Activated naive CD8-positive, alpha-beta T cell treated with anti-CD3 and anti-CD28 coated beads, Interleukin-2, amount 10 ng/mL, durations not matched to agents 7 days and 5 days (primary cell): ENCODE results near the gene P2RY14. TPM values are rescaled to one million over a fixed set of nuclear protein-coding genes. Genes with fewer than 3 reads are reported as not detected.
A peak's percentile ranks its signal among the peaks of the same experiment; 100 is the strongest.

ENCODE experiments used
- ATAC-seq: fragments of 150-1000 bp; cut with Tn5 transposase; one replicate; pipeline ENCODE4 v1.10.0; 2021; ENCODE audit warnings: low read depth, moderate library complexity
- POLR2A ChIA-PET: fragments of 350-600 bp; sonication (Branson Sonifier 250); formaldehyde crosslinking; loops from one replicate; lab custom pipeline; 2021; ENCODE audit warnings: antibody characterized with exemption; lab: Charles Lee
- DNase-seq: peaks from one replicate; pipeline ENCODE4 v3.0.0; 2021
- H3K27ac Mint-ChIP-seq: one replicate; pipeline ENCODE4 v1.8.0; 2022; ENCODE audit warnings: mild to moderate bottlenecking, mixed read lengths
- H3K27me3 Mint-ChIP-seq: one replicate; pipeline ENCODE4 v1.8.0; 2022; ENCODE audit warnings: mild to moderate bottlenecking, moderate library complexity, mixed read lengths
- H3K36me3 Mint-ChIP-seq: one replicate; pipeline ENCODE4 v1.8.0; 2021; ENCODE audit warnings: mild to moderate bottlenecking, mixed read lengths
- H3K4me1 Mint-ChIP-seq: one replicate; pipeline ENCODE4 v1.8.0; 2021; ENCODE audit warnings: mixed read lengths
- H3K4me3 Mint-ChIP-seq: one replicate; pipeline ENCODE4 v1.8.0; 2022; ENCODE audit warnings: mild to moderate bottlenecking, moderate library complexity, mixed read lengths
- H3K9me3 Mint-ChIP-seq: one replicate; pipeline ENCODE4 v1.8.0; 2021; ENCODE audit warnings: mixed read lengths
- total RNA-seq, 2 experiments: library from RNA; stranded (reverse); gene quantifications; one replicate each; pipeline ENCODE4 v1.2.3, GENCODE V29; 2021

The P2RY14 gene
- total RNA-seq, 2 experiments from 2014 or later, result 1.2 to 1.9 TPM

DNA sequence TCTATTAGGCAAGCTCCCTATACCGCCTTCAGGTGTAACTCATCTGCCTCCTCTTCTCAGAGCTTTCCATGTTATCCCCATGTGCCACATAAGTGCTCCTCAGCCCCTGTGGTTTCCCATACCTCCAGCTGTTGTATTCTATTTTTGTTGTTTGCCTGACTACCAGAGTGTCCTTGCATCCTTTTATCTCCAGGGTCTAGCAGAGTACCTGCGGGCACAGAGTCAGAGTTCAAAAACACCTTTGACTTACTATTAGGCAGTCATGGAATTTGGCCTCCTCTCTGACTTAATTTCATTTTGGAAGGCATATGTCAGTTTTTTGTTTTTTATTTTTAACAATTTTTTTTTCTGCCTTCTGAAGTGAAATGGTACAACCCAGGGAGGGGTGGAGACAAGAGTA, 31.2 kb upstream of the P2RY14 start:
- ATAC-seq (no peak), DNase-seq (no peak)
- no peak overlapping the region for H3K4me3 Mint-ChIP-seq
- POLR2A ChIA-PET, result no interaction called here
- H3K27me3 Mint-ChIP-seq, result peaks cover 2% of the 10 kb centered on the region
- H3K9me3 Mint-ChIP-seq, result no peaks in the 10 kb centered on the region
- H3K36me3 Mint-ChIP-seq, result peaks cover 1% of the 10 kb centered on the region
- peaks cover 15% of the 10 kb centered on the region for H3K4me1 Mint-ChIP-seq
- H3K27ac Mint-ChIP-seq, result no peak overlapping the region

DNA sequence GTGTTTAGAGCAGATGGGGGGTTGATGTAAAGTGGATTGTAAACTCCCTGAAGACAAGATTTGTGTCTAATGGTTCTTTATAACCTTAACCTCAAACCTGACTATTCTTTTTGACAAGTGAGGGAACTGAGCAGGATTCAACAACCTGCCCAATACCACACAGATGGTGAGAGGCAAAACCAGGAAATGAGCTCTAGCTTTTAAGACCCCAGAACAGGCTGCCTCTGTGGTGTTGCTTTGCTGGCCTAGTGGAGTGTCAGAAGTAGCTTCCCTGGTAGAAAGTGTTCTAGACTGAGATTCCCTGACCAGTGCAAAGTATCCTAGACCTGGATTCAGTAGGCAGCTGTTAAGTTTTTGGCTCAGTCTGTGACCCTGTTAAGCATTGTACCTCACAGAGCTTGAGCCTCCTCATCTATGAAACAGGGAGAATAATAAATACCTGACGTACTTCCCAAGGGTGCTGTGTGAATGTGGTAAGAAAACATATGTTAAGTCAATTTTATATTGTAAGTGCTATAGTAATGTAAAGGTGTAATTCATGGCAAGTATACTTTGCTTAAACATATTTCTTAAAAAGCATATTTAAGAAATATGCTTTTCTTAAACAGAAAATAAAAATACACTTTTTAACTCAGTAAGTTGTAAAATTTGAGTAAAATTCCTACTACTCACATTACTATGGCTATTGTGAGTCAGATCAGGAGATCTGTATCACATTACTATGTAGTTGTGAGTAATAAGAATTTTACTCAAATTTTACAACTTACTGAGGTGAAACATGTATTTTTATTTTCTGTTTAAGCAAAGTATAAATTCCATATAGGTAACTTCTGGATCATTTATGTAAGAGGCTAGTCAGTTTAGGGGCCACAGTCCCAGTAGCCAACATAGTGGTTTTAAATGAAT, 29.5 kb upstream of the P2RY14 start:
- Mint-ChIP-seq H3K4me1 (peaks cover 17% of the 10 kb centered on the region), H3K27ac (no peak overlapping the region), H3K27me3 (peaks cover 2% of the 10 kb centered on the region), H3K36me3 (peaks cover 3% of the 10 kb centered on the region), H3K4me3 (no peak overlapping the region), H3K9me3 (no peaks in the 10 kb centered on the region)
- no peak for ATAC-seq
- DNase-seq, result no peak
- POLR2A ChIA-PET, result no interaction called here

DNA sequence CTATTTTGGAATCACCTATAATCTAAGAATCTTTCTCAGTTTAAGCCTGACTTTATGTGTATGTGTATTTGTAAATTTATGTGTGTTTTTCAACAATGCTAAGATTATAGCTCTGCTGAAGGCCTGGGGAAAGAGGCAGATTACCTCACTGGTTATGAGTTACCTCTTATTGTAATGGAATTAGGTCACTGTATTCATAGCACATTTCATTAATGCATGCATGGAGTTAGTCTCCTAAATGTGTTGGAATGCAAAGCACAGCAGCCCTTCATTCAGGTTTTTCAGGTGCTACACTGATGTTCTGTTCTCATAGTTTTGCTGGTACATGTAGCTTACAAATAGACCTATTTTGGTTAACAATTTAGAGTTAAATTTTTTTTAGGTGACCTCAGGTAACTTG, 28.8 kb upstream of the P2RY14 start:
- H3K9me3 Mint-ChIP-seq, result no peaks in the 10 kb centered on the region
- DNase-seq (no peak), ATAC-seq (no peak)
- peaks cover 17% of the 10 kb centered on the region for H3K4me1 Mint-ChIP-seq
- H3K36me3 Mint-ChIP-seq, result peaks cover 3% of the 10 kb centered on the region
- POLR2A ChIA-PET, result no interaction called here
- no peak overlapping the region for H3K4me3 Mint-ChIP-seq
- no peak overlapping the region for H3K27ac Mint-ChIP-seq
- peaks cover 2% of the 10 kb centered on the region for H3K27me3 Mint-ChIP-seq

DNA sequence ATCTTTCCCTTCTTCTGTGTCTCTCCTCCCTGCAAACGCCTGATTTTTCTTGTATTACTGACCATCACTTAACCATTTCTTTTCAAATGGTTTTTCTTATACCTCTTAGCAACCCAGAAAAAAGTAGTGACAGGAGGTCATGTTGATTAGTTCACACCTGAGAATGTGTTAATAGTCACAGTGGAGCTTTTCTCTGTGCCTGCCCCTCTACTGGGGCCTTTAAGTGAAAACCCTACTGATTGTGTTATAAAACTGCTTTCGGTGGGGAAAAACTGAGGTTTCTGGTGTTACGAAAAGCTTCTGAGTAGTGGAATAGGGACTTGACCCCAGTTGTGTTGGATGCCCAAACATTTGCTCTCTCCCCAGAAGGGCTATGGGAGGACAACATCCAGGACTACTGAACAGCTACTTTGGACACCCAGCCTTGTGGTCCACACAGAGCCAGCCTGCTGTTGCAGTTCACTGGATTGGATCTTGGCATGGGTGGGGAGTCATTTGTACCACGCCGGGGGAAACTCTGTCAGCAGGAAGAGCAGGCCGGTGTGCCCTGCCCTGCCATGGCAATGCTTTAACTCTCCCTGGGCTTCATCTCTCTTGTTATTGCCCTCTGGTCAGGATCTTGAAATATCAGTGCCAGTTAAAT, 27.9 kb upstream of the P2RY14 start:
- H3K4me1 Mint-ChIP-seq, result peaks cover 17% of the 10 kb centered on the region
- no peak overlapping the region for H3K27ac Mint-ChIP-seq
- H3K36me3 Mint-ChIP-seq, result peaks cover 3% of the 10 kb centered on the region
- POLR2A ChIA-PET, result no interaction called here
- no peaks in the 10 kb centered on the region for H3K9me3 Mint-ChIP-seq
- no peak overlapping the region for H3K4me3 Mint-ChIP-seq
- DNase-seq (no peak), ATAC-seq (no peak)
- H3K27me3 Mint-ChIP-seq, result peaks cover 3% of the 10 kb centered on the region

DNA sequence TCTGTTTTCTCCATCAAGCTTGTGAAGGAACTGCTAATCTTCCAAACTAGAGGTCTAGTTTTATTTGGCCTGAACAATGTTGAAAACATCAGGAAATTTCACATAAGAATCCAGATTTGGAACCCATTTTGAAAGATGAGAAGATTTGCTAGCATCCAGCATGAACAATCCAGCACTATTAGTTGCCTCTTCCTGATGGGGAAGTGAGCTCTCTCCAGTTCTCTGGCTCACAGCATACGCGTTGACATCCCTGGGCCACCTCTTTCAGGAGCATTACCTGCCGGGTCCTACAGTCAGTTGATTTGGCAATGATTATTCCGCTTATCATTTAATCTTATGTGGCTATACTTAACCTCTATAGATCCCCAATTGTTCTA, 27.4 kb upstream of the P2RY14 start:
- H3K9me3 Mint-ChIP-seq, result no peaks in the 10 kb centered on the region
- peaks cover 3% of the 10 kb centered on the region for H3K36me3 Mint-ChIP-seq
- no peak for DNase-seq
- H3K4me3 Mint-ChIP-seq, result no peak overlapping the region
- H3K4me1 Mint-ChIP-seq, result peaks cover 17% of the 10 kb centered on the region
- no peak for ATAC-seq
- POLR2A ChIA-PET, result no interaction called here
- peaks cover 4% of the 10 kb centered on the region for H3K27me3 Mint-ChIP-seq
- no peak overlapping the region for H3K27ac Mint-ChIP-seq

DNA sequence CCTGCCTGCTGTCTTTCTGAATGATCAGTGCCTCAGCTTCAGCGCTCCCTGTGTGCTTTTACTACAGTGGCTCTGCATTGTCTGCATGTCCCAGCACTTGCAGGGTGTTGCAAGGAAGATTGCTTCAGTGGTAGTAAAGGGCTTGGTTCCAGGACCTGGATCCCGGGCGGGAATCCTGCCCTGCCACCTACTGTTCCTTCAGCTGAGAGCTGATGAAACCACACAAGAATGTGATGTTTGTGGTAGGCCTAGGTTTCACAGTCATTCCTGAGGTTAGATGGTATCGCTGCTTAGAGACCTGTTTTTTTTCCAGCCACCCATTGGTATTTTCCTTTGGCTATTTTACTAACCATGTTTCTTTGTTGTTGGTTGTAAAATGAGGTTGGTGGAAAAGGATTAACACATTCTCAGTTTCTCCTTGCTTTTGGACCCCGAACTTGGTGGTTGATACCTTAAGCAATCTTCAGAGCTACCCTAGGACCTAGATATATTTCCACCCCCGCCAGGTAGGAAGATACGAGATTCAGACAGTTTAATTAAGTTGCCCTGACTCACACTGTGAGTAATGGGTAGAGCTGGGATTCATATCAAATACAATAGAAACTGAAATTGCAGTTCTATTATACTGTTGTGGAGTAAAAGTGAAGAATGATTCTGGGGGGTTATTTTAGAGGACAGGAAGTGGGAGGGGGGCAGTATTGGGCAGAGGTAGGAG, 26.9 kb upstream of the P2RY14 start:
- H3K4me3 Mint-ChIP-seq, result no peak overlapping the region
- DNase-seq, result no peak
- peaks cover 8% of the 10 kb centered on the region for H3K27me3 Mint-ChIP-seq
- H3K9me3 Mint-ChIP-seq, result no peaks in the 10 kb centered on the region
- POLR2A ChIA-PET, result no interaction called here
- H3K36me3 Mint-ChIP-seq, result peaks cover 3% of the 10 kb centered on the region
- H3K4me1 Mint-ChIP-seq, result peaks cover 17% of the 10 kb centered on the region
- no peak overlapping the region for H3K27ac Mint-ChIP-seq
- ATAC-seq, result peak; percentile 33

DNA sequence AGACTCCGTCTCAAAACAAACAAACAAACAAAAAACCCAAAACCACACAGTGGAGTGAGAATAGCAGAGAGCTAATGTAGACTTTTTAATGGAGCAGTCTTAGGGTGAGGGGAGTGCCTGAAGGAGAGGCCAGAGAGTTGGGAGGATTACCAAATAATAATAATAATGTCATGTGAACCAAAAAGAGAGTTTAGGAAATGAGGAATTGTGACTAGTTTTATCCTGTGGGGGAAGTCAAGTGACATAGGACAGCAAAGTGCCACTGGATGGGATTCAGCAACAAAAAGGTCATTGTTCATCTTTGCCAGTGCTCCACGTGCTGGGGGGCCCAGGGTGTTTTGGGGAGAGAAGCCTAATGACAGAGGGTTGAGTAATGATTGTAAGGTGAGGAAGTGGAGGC, 25.4 kb upstream of the P2RY14 start:
- H3K4me1 Mint-ChIP-seq, result peaks cover 17% of the 10 kb centered on the region

DNA sequence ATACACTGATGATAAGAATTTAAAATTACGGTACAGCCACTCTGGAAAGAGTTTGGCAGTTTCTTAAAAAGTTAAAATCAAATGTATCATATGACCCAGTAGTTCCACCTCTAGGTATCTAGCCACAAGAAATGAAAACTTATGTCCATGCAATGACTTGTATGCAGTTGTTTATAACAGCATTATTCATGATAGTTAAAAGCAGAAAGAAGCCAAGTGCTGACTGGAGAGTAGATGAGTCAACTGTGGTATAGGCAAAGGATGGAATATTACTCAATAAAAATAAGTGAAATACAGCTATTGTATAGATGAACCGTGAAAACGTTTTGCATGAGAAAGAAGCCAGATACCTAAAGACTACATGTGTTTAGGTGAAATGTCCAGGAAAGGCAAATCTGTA, 23.4 kb upstream of the P2RY14 start:
- no peaks in the 10 kb centered on the region for H3K9me3 Mint-ChIP-seq
- H3K27ac Mint-ChIP-seq, result no peak overlapping the region
- DNase-seq (no peak), ATAC-seq (no peak)
- peaks cover 1% of the 10 kb centered on the region for H3K36me3 Mint-ChIP-seq
- peaks cover 14% of the 10 kb centered on the region for H3K4me1 Mint-ChIP-seq
- H3K27me3 Mint-ChIP-seq, result peaks cover 13% of the 10 kb centered on the region
- POLR2A ChIA-PET, result no interaction called here
- H3K4me3 Mint-ChIP-seq, result no peak overlapping the region

More for the DNA sequence above, 25.4 kb upstream of the P2RY14 start:
- POLR2A ChIA-PET, result no interaction called here
- ATAC-seq (no peak), DNase-seq (no peak)
- no peak overlapping the region for H3K27ac Mint-ChIP-seq
- no peak overlapping the region for H3K4me3 Mint-ChIP-seq
- H3K36me3 Mint-ChIP-seq, result peaks cover 3% of the 10 kb centered on the region
- H3K27me3 Mint-ChIP-seq, result peaks cover 8% of the 10 kb centered on the region
- H3K9me3 Mint-ChIP-seq, result no peaks in the 10 kb centered on the region

DNA sequence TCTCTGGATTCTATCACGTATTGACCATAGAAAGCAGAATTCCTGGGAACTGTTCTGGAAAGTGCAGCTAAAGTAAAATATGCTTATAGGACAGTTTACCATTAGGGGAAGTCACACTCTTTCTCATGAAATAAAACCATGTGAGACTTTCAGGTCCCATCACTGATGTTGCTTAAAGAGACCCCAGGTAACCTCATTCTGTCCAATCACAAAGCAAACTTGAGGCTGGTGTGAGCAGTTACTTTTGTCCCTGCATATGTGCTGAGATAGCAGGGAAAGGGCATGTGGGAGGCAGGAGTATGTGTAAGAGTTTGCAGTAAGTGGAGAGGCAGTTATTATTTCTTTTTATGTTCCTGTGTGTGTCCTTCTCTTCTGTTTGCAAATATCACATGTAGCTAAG, 22.2 kb upstream of the P2RY14 start:
- Mint-ChIP-seq H3K27ac (no peak overlapping the region), H3K9me3 (no peaks in the 10 kb centered on the region), H3K4me3 (no peak overlapping the region), H3K27me3 (peaks cover 15% of the 10 kb centered on the region), H3K4me1 (peaks cover 9% of the 10 kb centered on the region), H3K36me3 (peaks cover 1% of the 10 kb centered on the region)
- DNase-seq (no peak), ATAC-seq (no peak)
- POLR2A ChIA-PET, result interaction anchor here (0.6 kb wide), 1 partner anchor 806 kb away, joined by 6 read pairs; no protein-coding TSS in a partner anchor

DNA sequence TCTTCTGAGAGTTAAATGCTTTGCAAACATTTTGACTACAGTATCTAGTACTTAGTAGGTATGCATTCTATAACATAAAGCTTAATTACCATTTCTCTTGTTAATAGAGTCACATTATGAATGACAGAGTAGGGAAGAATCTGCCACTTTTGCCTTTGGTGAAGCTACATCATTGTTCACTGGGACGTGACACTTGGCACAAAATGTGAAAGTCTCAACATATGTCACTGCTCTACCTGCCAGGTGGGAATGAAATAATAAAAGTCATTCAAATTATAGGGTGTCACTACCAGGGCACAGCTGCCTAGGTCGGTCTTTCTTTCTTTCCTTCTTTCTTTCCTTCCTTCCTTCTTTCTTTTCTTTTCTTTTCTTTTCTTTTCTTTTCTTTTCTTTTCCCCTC, 20.7 kb upstream of the P2RY14 start:
- Mint-ChIP-seq H3K4me1 (peaks cover 2% of the 10 kb centered on the region), H3K27me3 (peaks cover 24% of the 10 kb centered on the region), H3K9me3 (no peaks in the 10 kb centered on the region)

DNA sequence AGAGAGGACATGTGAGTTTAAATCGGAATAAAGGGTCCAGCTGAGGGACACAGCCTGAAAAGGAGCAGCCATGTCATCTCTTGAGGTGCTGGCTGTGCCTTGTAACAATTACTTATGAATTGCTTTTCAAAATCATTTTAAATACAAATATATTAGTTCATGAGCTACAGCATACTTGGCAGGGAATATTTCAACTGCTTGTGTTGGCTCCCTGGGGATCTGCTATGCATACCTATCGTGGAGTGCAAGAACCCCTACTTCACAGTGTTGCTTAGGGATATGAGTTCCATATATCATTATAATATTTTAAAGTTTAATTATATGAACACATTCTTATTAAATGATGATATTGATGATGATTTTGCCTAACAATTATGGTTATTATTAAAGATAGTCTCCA, 19.1 kb upstream of the P2RY14 start:
- H3K27ac Mint-ChIP-seq, result no peak overlapping the region
- H3K36me3 Mint-ChIP-seq, result no peaks in the 10 kb centered on the region
- ATAC-seq (no peak), DNase-seq (no peak)
- no peaks in the 10 kb centered on the region for H3K4me1 Mint-ChIP-seq
- peaks cover 36% of the 10 kb centered on the region for H3K27me3 Mint-ChIP-seq
- POLR2A ChIA-PET, result no interaction called here
- no peaks in the 10 kb centered on the region for H3K9me3 Mint-ChIP-seq
- H3K4me3 Mint-ChIP-seq, result no peak overlapping the region

More for the DNA sequence above, 20.7 kb upstream of the P2RY14 start:
- POLR2A ChIA-PET, result no interaction called here
- no peak for DNase-seq
- ATAC-seq, result no peak
- Mint-ChIP-seq H3K27ac (no peak overlapping the region), H3K36me3 (peaks cover 1% of the 10 kb centered on the region), H3K4me3 (no peak overlapping the region)

DNA sequence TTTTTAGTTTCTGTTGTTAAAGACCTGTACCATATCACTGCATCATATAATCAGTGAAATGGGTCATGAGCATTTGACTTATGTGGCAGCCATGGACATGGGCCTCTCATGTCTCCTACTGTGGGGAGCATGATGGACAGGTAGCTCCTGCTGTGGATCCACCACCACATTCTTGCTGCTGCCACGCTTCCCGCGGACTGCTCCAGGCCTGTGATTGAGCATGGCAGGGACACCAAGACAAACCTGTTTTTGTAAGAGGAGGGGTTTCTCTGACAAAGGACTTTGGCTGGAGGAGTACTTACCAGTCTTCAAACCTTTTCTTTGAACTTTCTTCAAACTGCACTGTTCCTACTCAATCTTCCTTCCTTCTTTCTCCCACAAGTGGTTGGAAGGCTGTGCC, 17.9 kb upstream of the P2RY14 start:
- Mint-ChIP-seq H3K27me3 (peaks cover 40% of the 10 kb centered on the region), H3K4me1 (no peaks in the 10 kb centered on the region), H3K9me3 (no peaks in the 10 kb centered on the region), H3K27ac (no peak overlapping the region), H3K4me3 (no peak overlapping the region), H3K36me3 (no peaks in the 10 kb centered on the region)
- POLR2A ChIA-PET, result no interaction called here
- no peak for DNase-seq
- ATAC-seq, result no peak

DNA sequence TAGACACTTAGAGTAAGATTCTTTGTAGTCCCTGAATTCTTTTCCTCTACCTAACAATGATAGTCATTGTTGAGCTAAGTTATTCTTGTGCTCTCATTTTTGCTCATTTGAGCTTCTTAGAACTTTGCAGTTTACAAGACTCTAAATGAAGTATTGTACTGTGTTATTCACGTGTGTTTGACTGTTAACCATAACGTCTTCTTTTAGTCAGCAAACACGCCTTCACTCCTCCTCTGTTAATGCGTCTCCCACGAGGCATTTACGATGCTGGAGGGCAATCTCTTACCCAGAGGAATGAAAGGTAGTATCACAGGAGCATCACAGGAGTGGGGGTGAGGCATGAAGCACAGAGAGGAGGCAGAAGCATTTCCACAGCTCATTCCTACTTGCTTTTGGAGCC, 14.8 kb upstream of the P2RY14 start:
- H3K36me3 Mint-ChIP-seq, result no peaks in the 10 kb centered on the region
- H3K27me3 Mint-ChIP-seq, result peaks cover 31% of the 10 kb centered on the region
- DNase-seq (no peak), ATAC-seq (no peak)
- H3K4me1 Mint-ChIP-seq, result no peaks in the 10 kb centered on the region
- POLR2A ChIA-PET, result no interaction called here
- H3K27ac Mint-ChIP-seq, result no peak overlapping the region
- no peaks in the 10 kb centered on the region for H3K9me3 Mint-ChIP-seq
- no peak overlapping the region for H3K4me3 Mint-ChIP-seq
